ENCODE results near the gene SUB1.

GRCh38 chr5:32651088-32651487, 65.7 kb downstream of the SUB1 start:
- TF ChIP-seq, protein P1, sequence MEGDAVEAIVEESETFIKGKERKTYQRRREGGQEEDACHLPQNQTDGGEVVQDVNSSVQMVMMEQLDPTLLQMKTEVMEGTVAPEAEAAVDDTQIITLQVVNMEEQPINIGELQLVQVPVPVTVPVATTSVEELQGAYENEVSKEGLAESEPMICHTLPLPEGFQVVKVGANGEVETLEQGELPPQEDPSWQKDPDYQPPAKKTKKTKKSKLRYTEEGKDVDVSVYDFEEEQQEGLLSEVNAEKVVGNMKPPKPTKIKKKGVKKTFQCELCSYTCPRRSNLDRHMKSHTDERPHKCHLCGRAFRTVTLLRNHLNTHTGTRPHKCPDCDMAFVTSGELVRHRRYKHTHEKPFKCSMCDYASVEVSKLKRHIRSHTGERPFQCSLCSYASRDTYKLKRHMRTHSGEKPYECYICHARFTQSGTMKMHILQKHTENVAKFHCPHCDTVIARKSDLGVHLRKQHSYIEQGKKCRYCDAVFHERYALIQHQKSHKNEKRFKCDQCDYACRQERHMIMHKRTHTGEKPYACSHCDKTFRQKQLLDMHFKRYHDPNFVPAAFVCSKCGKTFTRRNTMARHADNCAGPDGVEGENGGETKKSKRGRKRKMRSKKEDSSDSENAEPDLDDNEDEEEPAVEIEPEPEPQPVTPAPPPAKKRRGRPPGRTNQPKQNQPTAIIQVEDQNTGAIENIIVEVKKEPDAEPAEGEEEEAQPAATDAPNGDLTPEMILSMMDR (IDR thresholded peaks at IDR 0.05; ENCODE audit: low read length), result no peak
- no peak for TF ChIP-seq EZH2 (IDR thresholded peaks at IDR 0.05; ENCODE audit: borderline replicate concordance, low read length)

All from OCI-LY1 (cell line).